AML-193 (cell line): ENCODE results near the gene RBFA.

Source experiments
- DNase-seq, 2 experiments: peaks; one replicate each; lab custom pipeline; 2025; lab: John Stamatoyannopoulos, UW

Gene RBFA

DNA sequence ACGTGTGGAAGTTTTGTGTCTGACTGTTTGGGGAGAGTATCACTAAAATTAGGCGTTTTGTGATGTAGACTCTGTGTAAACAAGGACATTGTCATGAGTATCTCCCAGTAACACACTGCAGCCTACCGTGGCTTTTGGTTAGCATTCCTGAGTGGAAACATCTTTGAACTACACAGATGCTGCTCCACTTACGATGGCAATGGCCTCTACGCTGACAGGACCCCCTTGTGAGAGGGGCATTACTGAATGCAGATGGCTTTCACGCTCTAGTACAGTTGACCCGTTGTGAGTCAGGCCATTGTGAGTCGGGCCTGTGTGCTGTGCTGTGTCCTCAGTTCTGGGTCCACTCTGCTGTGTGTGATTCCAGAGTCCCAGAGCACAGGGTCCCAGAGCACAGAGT lies 40.5 kb downstream of the RBFA start:
- DNase-seq: no peak

DNA sequence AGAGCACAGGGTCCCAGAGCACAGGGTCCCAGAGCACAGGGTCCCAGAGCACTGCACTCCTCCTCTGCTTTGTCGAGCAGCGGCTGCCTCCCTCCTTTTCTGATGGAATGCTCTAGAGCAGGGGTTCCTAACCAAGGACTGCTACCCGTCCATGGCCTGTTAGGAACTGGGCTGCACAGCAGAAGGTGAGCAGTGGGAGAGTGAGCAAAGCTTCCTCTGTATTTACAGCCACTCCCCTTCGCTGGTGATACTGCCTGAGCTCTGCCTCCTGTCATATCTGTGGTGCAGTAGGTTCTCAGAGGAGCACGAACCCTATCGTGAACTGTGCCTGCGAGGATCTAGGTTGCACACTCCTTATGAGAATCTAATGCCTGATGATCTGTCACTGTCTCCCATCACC lies 41.7 kb downstream of the RBFA start:
- no peak for DNase-seq

DNA sequence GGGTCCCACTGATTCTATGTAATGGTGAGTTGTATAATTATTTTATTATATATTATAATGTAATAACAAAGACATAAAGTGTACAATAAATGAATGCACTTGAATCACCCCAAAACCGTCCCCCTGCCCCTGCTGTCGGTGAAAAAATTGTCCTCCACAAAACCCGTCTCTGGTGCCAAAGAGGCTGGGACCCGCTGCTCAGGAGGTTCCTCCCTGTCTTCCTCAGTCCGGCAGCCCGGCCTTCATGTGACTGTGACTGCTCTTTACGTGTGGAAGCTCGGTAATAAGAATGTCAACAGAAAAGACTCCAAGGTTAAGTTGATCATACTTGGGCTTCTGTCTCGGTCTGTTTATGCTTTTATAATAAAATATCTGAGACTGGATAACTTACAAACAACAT lies 42.1 kb downstream of the RBFA start:
- DNase-seq: no peak

DNA sequence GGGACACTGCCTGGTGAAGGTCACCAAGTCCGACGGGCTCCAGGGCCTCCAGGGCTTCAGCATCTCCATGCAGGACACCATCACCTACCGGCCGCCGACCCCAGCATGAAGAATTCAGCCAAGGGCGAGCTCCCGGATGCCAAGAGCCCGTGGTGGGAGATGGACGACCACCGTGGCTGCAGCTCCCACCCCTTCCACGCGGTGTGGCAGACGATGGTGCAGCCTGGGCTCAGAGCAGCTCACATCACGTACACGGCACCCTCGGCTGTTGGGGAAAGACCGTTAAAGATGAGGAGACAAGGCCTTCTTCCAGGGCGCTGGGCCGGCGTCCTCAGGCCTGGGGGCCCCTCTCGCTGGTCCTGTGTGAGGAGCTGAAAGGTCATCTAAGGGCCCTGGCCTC lies 43.6 kb downstream of the RBFA start:
- no peak for DNase-seq
